WTC11 (cell line): ENCODE measurements around the gene PHLPP1. TPM values are rescaled to one million over a fixed set of nuclear protein-coding genes. Genes with fewer than 3 reads are reported as not detected.

Experiments used
- ATAC-seq: fragments of 200-7000 bp; cut with Tn5 transposase; 2 replicates; pipeline ENCODE4 v1.10.0; 2021; ENCODE audit warnings: mild to moderate bottlenecking, moderate library complexity
- CTCF ChIA-PET: fragments of 300-600 bp; sonication (Branson Sonifier 250); formaldehyde crosslinking; loops from one replicate; lab custom pipeline; 2021; ENCODE audit warnings: antibody characterized with exemption; lab: Charles Lee
- POLR2A ChIA-PET: fragments of 350-600 bp; sonication (Branson Sonifier 250); formaldehyde crosslinking; loops from one replicate; lab custom pipeline; 2021; ENCODE audit warnings: antibody characterized with exemption; lab: Charles Lee
- DNase-seq: peaks from one replicate; pipeline ENCODE4 v3.0.0; 2021; ENCODE audit warnings: low spot score
- H3K27ac Mint-ChIP-seq: 2 replicates; pipeline ENCODE4 v1.8.0; 2021; ENCODE audit warnings: mixed read lengths
- H3K27me3 Mint-ChIP-seq: 2 replicates; pipeline ENCODE4 v1.8.0; 2021; ENCODE audit warnings: low read depth, mild to moderate bottlenecking, moderate library complexity, mixed read lengths
- H3K36me3 Mint-ChIP-seq: 2 replicates; pipeline ENCODE4 v1.8.0; 2021; ENCODE audit warnings: mixed read lengths
- H3K4me1 Mint-ChIP-seq: 2 replicates; pipeline ENCODE4 v1.8.0; 2022; ENCODE audit warnings: mixed read lengths
- H3K4me3 Mint-ChIP-seq: 2 replicates; pipeline ENCODE4 v1.8.0; 2021; ENCODE audit warnings: mild to moderate bottlenecking, moderate library complexity, mixed read lengths
- H3K9me3 Mint-ChIP-seq: 2 replicates; pipeline ENCODE4 v1.8.0; 2021; ENCODE audit warnings: mixed read lengths
- ETV6 ChIP-seq: sonication (generic); formaldehyde crosslinking; IDR thresholded peaks from 2 replicates; pipeline ENCODE4 v1.8.1; 2022; ENCODE audit warnings: mild to moderate bottlenecking, missing genetic modification reagents
- FOXK1 ChIP-seq: sonication (generic); formaldehyde crosslinking; IDR thresholded peaks from 2 replicates; pipeline ENCODE4 v1.8.0; 2022; ENCODE audit warnings: mild to moderate bottlenecking, moderate library complexity, missing genetic modification reagents
- FOXP1 ChIP-seq: sonication (generic); formaldehyde crosslinking; IDR thresholded peaks from 2 replicates; pipeline ENCODE4 v1.8.0; 2022; ENCODE audit warnings: missing genetic modification reagents, mild to moderate bottlenecking, moderate library complexity, borderline replicate concordance
- GRHL2 ChIP-seq: fragments of 250-450 bp; sonication (Bioruptor Pico); IDR thresholded peaks from 2 replicates; pipeline ENCODE4 v1.8.0; 2022; ENCODE audit warnings: mild to moderate bottlenecking, moderate library complexity; ENCODE audit not compliant: insufficient replicate concordance, severe bottlenecking
- JAZF1 ChIP-seq: fragments of 250-450 bp; sonication (Bioruptor Pico); IDR thresholded peaks from 2 replicates; pipeline ENCODE4 v1.9.0; 2021; ENCODE audit warnings: moderate library complexity, mild to moderate bottlenecking, inconsistent platforms
- KAT7 ChIP-seq: sonication (generic); formaldehyde crosslinking; IDR thresholded peaks from 2 replicates; pipeline ENCODE4 v1.8.1; 2023; ENCODE audit warnings: missing genetic modification reagents, mild to moderate bottlenecking, borderline replicate concordance
- MYBL2 ChIP-seq: sonication (generic); formaldehyde crosslinking; IDR thresholded peaks from 2 replicates; pipeline ENCODE4 v1.8.1; 2023; ENCODE audit warnings: mild to moderate bottlenecking, moderate library complexity, missing genetic modification reagents
- NFATC4 ChIP-seq: fragments of 250-450 bp; sonication (Bioruptor Pico); IDR thresholded peaks from 2 replicates; pipeline ENCODE4 v1.9.0; 2021; ENCODE audit warnings: mild to moderate bottlenecking
- NFE2L1 ChIP-seq: sonication (generic); formaldehyde crosslinking; IDR thresholded peaks from 2 replicates; pipeline ENCODE4 v1.8.1; 2023; ENCODE audit warnings: missing genetic modification reagents
- NFYB ChIP-seq: sonication (generic); formaldehyde crosslinking; conservative IDR thresholded peaks from 2 replicates; pipeline ENCODE4 v1.8.0; 2022; ENCODE audit warnings: low read depth, missing genetic modification reagents
- NR3C1 ChIP-seq: sonication (generic); formaldehyde crosslinking; conservative IDR thresholded peaks from 2 replicates; pipeline ENCODE4 v1.8.1; 2023; ENCODE audit warnings: low read depth, mild to moderate bottlenecking, missing genetic modification reagents
- ZNF219 ChIP-seq: sonication (generic); formaldehyde crosslinking; IDR thresholded peaks from 2 replicates; pipeline ENCODE4 v1.8.0; 2023; ENCODE audit warnings: missing genetic modification reagents, mild to moderate bottlenecking, borderline replicate concordance
- ZNF423 ChIP-seq: fragments of 250-450 bp; sonication (Bioruptor Pico); IDR thresholded peaks from 2 replicates; pipeline ENCODE4 v2.1.2; 2022; ENCODE audit warnings: mild to moderate bottlenecking, moderate library complexity
- total RNA-seq: library from RNA; stranded (reverse); gene quantifications from 3 replicates; pipeline ENCODE4 v1.2.3, GENCODE V29; 2021
- TF ChIP-seq, protein P1 (sequence below): fragments of 250-450 bp; sonication (Bioruptor Pico); IDR thresholded peaks from 2 replicates; pipeline ENCODE4 v1.9.0; 2021; ENCODE audit warnings: mild to moderate bottlenecking
- TF ChIP-seq, protein P2 (sequence below): fragments of 250-450 bp; sonication (Bioruptor Pico); IDR thresholded peaks from 2 replicates; pipeline ENCODE4 v1.9.0; 2021; ENCODE audit warnings: mild to moderate bottlenecking
- TF ChIP-seq, protein P3 (sequence below): sonication (generic); formaldehyde crosslinking; IDR thresholded peaks from 2 replicates; pipeline ENCODE4 v1.8.1; 2022; ENCODE audit warnings: missing genetic modification reagents, borderline replicate concordance
- TF ChIP-seq, protein P4 (sequence below): sonication (generic); formaldehyde crosslinking; IDR thresholded peaks from 2 replicates; pipeline ENCODE4 v1.8.0; 2022; ENCODE audit warnings: mild to moderate bottlenecking, missing genetic modification reagents
- TF ChIP-seq, protein P5 (sequence below): sonication (generic); formaldehyde crosslinking; IDR thresholded peaks from 2 replicates; pipeline ENCODE4 v1.8.0; 2023; ENCODE audit warnings: missing genetic modification reagents
- TF ChIP-seq, protein P6 (sequence below): sonication (generic); formaldehyde crosslinking; IDR thresholded peaks from 2 replicates; pipeline ENCODE4 v1.8.1; 2022; ENCODE audit warnings: mild to moderate bottlenecking, moderate library complexity, missing genetic modification reagents
- TF ChIP-seq, protein P7 (sequence below): sonication (generic); formaldehyde crosslinking; IDR thresholded peaks from 2 replicates; pipeline ENCODE4 v1.8.1; 2023; ENCODE audit warnings: mild to moderate bottlenecking, missing genetic modification reagents, moderate library complexity
- TF ChIP-seq, protein P8 (sequence below): sonication (generic); formaldehyde crosslinking; IDR thresholded peaks from 2 replicates; pipeline ENCODE4 v1.8.0; 2023; ENCODE audit warnings: mild to moderate bottlenecking, missing genetic modification reagents
- TF ChIP-seq, protein P9 (sequence below): sonication (generic); formaldehyde crosslinking; IDR thresholded peaks from 2 replicates; pipeline ENCODE4 v1.8.1; 2023; ENCODE audit warnings: mild to moderate bottlenecking, missing genetic modification reagents

The PHLPP1 gene
- total RNA-seq, 1 experiment from 2014 or later = 52.0 TPM

DNA sequence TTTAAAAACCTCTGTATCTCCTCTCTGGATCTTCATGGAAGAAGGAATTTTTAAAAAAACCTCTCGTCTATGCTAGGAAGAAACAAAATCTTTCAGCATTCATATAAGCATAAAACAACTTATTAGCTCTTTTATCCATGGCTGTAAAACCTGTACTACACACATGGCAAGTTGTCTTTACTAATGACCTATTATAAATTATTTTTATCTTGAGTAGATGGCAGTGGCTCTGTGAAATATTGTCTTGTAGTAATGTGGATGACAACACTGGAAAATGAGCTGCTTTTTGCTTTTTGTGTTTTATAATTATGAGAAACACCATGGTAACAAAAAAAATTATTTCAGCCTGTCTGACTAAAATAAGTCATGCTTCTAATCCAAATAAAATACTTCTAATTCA lies 18.9 kb downstream of the PHLPP1 start:
- no peak for ATAC-seq
- Mint-ChIP-seq H3K36me3 (peaks cover 24% of the 10 kb centered on the region), H3K27me3 (no peaks in the 10 kb centered on the region), H3K27ac (no peak overlapping the region), H3K4me1 (peaks cover 70% of the 10 kb centered on the region), H3K4me3 (no peak overlapping the region), H3K9me3 (peaks cover 20% of the 10 kb centered on the region)
- ChIA-PET CTCF (interaction anchor here (0.9 kb wide), 1 partner anchor 9 kb away, joined by 3 read pairs; no protein-coding TSS in a partner anchor), POLR2A (interaction anchor here (0.7 to 0.9 kb wide), 2 partner anchors 17 to 22 kb away, joined by 4 read pairs; no protein-coding TSS in a partner anchor)
- TF ChIP-seq, protein P1, sequence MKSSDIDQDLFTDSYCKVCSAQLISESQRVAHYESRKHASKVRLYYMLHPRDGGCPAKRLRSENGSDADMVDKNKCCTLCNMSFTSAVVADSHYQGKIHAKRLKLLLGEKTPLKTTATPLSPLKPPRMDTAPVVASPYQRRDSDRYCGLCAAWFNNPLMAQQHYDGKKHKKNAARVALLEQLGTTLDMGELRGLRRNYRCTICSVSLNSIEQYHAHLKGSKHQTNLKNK (CRISPR knock-in tag) = no peak
- TF ChIP-seq FOXK1 (CRISPR knock-in tag) (no peak), KAT7 (no peak), MYBL2 (CRISPR knock-in tag) (no peak), JAZF1 (CRISPR knock-in tag) (no peak), GRHL2 (CRISPR knock-in tag) (no peak), NFATC4 (CRISPR knock-in tag) (no peak), FOXP1 (CRISPR knock-in tag) (no peak), NR3C1 (CRISPR knock-in tag) (no peak), ETV6 (CRISPR knock-in tag) (no peak)
- TF ChIP-seq, protein P2, sequence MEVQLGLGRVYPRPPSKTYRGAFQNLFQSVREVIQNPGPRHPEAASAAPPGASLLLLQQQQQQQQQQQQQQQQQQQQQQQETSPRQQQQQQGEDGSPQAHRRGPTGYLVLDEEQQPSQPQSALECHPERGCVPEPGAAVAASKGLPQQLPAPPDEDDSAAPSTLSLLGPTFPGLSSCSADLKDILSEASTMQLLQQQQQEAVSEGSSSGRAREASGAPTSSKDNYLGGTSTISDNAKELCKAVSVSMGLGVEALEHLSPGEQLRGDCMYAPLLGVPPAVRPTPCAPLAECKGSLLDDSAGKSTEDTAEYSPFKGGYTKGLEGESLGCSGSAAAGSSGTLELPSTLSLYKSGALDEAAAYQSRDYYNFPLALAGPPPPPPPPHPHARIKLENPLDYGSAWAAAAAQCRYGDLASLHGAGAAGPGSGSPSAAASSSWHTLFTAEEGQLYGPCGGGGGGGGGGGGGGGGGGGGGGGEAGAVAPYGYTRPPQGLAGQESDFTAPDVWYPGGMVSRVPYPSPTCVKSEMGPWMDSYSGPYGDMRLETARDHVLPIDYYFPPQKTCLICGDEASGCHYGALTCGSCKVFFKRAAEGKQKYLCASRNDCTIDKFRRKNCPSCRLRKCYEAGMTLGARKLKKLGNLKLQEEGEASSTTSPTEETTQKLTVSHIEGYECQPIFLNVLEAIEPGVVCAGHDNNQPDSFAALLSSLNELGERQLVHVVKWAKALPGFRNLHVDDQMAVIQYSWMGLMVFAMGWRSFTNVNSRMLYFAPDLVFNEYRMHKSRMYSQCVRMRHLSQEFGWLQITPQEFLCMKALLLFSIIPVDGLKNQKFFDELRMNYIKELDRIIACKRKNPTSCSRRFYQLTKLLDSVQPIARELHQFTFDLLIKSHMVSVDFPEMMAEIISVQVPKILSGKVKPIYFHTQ = no peak
- no peak for DNase-seq

DNA sequence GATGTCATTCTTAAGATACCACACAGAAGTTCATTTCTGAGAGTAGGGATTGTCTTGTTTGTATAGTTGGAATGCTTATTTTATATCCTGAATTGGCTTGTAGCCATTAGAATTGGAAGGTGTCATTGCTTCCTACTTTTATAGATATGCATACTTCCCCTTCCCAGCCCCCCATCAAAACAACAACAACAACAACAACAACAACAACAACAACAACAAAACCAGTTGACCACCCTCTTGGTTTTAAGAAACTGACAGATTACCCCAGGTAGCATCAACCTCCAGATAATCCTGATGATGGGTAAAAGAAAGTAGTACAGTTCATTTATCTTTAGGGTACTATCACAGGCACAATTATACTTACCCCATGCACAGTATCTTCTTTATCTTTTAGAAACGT lies 20.0 kb downstream of the PHLPP1 start:
- Mint-ChIP-seq H3K4me3 (no peak overlapping the region), H3K36me3 (peaks cover 21% of the 10 kb centered on the region), H3K27ac (no peak overlapping the region), H3K9me3 (peaks cover 20% of the 10 kb centered on the region), H3K4me1 (peaks cover 71% of the 10 kb centered on the region), H3K27me3 (no peaks in the 10 kb centered on the region)
- ChIA-PET POLR2A (no interaction called here), CTCF (interaction anchor here (0.5 to 0.9 kb wide), 2 partner anchors 10 to 136 kb away, joined by 3 read pairs; no protein-coding TSS in a partner anchor)
- ATAC-seq = no peak
- DNase-seq = no peak
- TF ChIP-seq, protein P3, sequence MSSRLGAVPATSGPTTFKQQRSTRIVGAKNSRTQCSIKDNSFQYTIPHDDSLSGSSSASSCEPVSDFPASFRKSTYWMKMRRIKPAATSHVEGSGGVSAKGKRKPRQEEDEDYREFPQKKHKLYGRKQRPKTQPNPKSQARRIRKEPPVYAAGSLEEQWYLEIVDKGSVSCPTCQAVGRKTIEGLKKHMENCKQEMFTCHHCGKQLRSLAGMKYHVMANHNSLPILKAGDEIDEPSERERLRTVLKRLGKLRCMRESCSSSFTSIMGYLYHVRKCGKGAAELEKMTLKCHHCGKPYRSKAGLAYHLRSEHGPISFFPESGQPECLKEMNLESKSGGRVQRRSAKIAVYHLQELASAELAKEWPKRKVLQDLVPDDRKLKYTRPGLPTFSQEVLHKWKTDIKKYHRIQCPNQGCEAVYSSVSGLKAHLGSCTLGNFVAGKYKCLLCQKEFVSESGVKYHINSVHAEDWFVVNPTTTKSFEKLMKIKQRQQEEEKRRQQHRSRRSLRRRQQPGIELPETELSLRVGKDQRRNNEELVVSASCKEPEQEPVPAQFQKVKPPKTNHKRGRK (CRISPR knock-in tag) = no peak
- TF ChIP-seq, protein P4, sequence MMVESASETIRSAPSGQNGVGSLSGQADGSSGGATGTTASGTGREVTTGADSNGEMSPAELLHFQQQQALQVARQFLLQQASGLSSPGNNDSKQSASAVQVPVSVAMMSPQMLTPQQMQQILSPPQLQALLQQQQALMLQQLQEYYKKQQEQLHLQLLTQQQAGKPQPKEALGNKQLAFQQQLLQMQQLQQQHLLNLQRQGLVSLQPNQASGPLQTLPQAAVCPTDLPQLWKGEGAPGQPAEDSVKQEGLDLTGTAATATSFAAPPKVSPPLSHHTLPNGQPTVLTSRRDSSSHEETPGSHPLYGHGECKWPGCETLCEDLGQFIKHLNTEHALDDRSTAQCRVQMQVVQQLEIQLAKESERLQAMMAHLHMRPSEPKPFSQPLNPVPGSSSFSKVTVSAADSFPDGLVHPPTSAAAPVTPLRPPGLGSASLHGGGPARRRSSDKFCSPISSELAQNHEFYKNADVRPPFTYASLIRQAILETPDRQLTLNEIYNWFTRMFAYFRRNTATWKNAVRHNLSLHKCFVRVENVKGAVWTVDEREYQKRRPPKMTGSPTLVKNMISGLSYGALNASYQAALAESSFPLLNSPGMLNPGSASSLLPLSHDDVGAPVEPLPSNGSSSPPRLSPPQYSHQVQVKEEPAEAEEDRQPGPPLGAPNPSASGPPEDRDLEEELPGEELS = no peak
- TF ChIP-seq, protein P5, sequence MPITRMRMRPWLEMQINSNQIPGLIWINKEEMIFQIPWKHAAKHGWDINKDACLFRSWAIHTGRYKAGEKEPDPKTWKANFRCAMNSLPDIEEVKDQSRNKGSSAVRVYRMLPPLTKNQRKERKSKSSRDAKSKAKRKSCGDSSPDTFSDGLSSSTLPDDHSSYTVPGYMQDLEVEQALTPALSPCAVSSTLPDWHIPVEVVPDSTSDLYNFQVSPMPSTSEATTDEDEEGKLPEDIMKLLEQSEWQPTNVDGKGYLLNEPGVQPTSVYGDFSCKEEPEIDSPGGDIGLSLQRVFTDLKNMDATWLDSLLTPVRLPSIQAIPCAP (CRISPR knock-in tag) = no peak
- TF ChIP-seq, protein P6, sequence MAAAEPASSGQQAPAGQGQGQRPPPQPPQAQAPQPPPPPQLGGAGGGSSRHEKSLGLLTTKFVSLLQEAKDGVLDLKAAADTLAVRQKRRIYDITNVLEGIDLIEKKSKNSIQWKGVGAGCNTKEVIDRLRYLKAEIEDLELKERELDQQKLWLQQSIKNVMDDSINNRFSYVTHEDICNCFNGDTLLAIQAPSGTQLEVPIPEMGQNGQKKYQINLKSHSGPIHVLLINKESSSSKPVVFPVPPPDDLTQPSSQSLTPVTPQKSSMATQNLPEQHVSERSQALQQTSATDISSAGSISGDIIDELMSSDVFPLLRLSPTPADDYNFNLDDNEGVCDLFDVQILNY = no peak
- TF ChIP-seq, protein P7, sequence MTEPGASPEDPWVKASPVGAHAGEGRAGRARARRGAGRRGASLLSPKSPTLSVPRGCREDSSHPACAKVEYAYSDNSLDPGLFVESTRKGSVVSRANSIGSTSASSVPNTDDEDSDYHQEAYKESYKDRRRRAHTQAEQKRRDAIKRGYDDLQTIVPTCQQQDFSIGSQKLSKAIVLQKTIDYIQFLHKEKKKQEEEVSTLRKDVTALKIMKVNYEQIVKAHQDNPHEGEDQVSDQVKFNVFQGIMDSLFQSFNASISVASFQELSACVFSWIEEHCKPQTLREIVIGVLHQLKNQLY = no peak
- TF ChIP-seq ZNF219 (CRISPR knock-in tag) (no peak), NFE2L1 (CRISPR knock-in tag) (no peak), FOXP1 (CRISPR knock-in tag) (no peak), NR3C1 (CRISPR knock-in tag) (no peak), ZNF423 (CRISPR knock-in tag) (no peak), NFYB (CRISPR knock-in tag) (no peak)
- TF ChIP-seq, protein P8, sequence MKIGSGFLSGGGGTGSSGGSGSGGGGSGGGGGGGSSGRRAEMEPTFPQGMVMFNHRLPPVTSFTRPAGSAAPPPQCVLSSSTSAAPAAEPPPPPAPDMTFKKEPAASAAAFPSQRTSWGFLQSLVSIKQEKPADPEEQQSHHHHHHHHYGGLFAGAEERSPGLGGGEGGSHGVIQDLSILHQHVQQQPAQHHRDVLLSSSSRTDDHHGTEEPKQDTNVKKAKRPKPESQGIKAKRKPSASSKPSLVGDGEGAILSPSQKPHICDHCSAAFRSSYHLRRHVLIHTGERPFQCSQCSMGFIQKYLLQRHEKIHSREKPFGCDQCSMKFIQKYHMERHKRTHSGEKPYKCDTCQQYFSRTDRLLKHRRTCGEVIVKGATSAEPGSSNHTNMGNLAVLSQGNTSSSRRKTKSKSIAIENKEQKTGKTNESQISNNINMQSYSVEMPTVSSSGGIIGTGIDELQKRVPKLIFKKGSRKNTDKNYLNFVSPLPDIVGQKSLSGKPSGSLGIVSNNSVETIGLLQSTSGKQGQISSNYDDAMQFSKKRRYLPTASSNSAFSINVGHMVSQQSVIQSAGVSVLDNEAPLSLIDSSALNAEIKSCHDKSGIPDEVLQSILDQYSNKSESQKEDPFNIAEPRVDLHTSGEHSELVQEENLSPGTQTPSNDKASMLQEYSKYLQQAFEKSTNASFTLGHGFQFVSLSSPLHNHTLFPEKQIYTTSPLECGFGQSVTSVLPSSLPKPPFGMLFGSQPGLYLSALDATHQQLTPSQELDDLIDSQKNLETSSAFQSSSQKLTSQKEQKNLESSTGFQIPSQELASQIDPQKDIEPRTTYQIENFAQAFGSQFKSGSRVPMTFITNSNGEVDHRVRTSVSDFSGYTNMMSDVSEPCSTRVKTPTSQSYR = no peak
- TF ChIP-seq, protein P9, sequence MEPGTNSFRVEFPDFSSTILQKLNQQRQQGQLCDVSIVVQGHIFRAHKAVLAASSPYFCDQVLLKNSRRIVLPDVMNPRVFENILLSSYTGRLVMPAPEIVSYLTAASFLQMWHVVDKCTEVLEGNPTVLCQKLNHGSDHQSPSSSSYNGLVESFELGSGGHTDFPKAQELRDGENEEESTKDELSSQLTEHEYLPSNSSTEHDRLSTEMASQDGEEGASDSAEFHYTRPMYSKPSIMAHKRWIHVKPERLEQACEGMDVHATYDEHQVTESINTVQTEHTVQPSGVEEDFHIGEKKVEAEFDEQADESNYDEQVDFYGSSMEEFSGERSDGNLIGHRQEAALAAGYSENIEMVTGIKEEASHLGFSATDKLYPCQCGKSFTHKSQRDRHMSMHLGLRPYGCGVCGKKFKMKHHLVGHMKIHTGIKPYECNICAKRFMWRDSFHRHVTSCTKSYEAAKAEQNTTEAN (CRISPR knock-in tag) = no peak
